AG08395 (cell line): ENCODE results near the gene P3H2.
A peak's percentile ranks its signal among the peaks of the same experiment; 100 is the strongest.

Experiments used
- DNase-seq: peaks from one replicate; pipeline ENCODE4 v3.0.0; 2012; ENCODE audit warnings: mixed read lengths, low spot score

Gene P3H2

DNA sequence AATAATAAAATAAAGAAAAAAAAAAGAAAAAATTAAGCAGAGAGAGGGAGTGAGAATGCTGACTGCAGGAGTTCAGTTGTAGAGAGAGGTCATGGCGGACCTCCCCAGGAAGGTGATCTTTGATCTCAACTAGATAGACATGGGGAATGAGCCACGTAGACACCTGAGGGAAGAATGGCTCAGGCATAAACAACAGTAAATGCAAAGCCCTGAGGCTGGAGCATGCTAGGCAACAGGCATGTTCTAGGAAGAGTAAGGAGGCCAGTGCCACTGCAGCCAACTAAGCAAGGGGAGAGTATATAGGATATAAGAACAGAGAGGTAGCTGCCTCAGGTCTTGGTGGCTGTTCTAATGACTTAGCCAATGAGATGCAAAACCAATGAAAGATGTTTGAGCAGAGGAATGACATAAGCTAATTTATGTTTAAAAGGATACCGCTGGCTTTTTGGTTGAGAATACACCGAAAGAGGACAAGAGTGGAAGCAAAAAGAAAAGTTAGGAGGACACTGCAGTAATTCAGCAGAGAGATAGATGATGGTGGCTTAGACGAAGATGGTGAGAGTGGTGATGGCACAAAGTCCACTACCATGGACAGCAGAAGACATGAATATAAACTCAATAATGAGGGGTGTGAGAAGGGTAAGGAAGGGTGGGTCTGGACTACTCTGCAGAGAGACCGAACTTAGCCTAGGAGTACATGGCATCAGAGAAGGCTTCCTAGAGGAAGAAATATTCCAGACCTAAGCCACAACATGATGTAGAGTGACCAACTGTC lies 174.6 kb downstream of the P3H2 start:
- no peak for DNase-seq

DNA sequence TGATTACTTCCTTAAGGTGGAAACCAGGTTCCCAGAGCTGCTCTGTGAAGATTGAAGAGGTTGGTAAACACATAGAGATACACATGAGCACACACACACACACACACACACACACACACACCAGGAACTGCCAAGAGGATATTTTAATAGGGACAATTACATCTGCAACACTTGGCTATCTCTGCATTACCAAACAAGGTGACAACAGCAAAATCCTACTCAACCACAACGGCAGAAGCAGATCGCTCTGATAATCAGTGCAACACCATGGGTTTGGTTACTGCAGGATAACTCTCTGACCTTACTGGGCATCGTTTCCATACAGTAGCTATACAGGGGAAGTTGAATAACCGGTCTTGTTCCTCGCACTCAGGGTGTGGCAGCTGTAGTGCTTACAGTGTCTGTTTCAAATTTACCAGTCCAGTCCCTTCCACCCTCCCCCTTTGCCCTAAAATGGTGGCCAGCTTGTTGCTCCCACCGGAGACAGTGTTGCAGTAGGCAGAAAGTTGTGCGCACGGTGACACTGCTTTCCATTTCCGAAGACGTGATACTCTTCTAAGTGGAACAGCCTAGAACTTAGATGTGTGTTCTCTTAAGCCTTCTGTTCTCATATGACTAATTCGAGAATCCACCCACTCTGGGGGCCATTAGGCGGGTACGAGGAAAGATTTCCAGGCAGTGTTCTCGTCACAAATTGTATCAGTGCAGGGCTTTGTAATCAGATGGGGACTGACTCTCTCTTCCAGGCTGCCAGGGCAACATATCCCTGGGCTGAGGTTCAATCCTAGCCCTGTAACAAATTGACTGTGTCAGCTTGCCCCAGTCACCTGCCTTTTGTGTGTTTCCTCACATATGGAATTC lies 176.2 kb downstream of the P3H2 start:
- no peak for DNase-seq

DNA sequence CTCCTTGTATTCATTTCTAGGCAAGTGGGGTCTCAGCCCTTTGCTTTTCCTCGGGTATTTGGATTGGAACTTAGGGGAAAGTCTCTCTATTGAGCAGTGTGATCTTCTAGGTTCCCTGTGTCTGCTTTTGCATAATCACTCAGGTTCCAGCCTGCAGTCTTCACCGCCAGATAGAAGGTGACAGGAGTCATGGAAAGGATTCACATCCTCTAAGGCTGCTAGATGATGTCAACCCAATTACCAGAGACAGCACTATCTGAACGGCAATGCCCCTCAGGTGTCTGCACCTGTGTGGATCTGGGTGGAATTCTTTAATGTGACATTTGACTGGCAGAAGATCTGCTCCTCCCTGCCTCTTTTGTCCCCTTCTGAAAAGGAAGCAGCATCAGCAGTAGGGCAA lies 177.7 kb downstream of the P3H2 start:
- no peak for DNase-seq

DNA sequence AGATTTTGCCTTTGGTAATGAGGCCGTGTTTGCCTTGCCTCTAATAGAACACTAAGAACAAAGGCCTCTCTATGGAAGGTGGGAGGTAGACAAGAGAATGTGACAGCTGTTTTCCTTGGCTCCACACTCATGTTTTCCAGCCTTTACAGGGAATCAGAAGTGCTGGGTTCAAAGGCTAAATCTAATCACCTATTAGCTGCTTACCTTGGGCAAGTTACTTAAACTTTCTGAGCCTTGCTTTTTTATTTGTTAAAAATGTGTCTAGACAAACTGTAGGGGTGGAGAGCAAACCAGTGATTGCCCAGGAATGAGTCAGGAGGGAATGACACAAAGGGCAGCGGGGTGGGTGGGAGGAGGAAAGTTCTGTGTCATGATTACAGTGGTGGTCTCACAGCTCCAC lies 179.0 kb downstream of the P3H2 start:
- peak; percentile 30 for DNase-seq

DNA sequence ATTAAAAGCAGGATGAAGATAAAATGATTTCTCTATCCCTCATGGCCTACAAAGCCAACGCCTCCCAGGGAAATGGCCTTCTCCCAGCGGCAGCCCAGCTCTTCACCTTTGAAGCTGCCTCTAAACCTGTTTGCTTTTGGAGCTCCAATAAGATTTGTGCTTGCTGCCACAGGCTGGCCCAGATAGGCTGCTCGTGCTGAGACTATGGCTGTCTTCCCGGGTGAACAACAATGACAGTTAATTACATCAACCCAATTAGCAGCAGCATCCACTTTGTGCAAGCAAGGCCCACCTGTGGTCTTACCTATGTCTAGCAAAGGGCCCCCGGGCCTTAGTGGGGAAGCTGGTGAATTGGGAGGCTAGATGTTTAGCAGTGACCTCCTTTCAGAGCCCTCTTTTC lies 179.6 kb downstream of the P3H2 start:
- DNase-seq: no peak

DNA sequence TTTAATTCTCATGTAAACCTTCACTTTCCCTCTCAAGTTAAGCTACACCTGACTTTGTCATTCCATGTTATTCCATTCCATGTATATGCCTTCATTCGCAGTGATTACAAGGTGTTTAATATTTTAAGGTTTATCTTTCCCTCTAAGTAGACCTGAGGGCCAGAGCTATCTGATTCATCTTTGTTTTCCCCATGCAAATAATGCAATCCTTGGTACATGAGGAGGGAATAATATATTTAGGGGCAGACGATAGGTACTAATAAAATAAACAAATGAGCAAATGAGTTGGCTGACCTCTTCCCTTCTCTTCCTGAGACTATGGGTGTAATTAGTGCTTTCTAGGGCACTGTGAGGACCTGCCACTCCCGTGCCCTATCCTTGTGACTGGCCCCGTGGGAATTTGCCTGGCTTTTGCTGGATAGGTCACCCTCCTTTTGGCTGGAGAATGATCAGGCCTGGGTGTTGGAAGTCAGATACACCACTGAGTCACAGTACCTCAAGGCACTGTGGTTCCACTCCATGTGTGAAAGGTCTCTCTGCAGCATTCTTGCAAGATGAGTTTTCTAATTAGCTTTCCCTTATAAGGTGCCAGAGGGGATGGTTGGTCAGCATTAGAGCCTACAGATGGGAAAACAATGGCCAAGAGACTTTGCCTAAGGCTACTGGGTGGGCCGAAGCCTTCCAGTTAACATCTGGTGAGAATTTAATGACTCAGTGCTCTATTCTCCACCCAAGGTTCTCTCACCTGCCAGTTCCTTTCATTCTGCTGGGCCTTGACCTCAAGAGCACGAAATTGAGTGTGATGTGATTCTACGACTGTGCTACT lies 183.2 kb downstream of the P3H2 start:
- peak; percentile 93 for DNase-seq

DNA sequence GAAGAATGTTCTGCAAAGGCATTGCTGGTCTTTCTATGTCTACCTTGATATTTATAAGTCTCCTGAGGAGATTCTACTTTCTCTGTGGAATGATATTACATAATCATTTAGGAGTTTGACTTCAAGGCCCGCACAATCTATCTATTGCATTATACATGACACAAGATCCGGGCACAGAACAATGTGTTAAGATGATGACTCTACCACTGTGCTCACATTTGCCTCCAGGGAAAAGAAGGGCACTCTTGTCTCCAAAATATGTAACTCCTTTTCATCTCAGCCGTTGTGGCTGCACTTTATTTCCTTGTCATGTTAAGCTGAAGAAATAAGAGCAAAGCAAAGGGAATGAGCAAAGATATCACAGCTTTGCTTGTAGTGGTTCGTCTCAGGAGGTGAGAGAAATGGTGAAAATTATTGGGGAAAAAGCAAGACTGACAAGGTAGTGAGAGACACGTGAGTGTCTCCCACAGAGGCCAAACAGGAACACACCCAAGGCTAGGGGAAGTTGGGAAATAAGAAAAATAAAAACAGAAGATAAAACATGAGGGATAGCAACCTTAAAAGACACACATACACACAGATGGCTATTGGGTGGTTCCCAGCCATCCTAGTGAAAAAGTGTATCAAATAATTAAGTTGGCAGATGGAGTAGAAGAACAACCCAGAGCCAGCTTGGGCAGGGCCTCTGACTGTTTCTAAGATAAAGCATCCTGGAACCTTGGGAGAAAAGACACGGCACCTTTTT lies 184.3 kb downstream of the P3H2 start:
- no peak for DNase-seq

DNA sequence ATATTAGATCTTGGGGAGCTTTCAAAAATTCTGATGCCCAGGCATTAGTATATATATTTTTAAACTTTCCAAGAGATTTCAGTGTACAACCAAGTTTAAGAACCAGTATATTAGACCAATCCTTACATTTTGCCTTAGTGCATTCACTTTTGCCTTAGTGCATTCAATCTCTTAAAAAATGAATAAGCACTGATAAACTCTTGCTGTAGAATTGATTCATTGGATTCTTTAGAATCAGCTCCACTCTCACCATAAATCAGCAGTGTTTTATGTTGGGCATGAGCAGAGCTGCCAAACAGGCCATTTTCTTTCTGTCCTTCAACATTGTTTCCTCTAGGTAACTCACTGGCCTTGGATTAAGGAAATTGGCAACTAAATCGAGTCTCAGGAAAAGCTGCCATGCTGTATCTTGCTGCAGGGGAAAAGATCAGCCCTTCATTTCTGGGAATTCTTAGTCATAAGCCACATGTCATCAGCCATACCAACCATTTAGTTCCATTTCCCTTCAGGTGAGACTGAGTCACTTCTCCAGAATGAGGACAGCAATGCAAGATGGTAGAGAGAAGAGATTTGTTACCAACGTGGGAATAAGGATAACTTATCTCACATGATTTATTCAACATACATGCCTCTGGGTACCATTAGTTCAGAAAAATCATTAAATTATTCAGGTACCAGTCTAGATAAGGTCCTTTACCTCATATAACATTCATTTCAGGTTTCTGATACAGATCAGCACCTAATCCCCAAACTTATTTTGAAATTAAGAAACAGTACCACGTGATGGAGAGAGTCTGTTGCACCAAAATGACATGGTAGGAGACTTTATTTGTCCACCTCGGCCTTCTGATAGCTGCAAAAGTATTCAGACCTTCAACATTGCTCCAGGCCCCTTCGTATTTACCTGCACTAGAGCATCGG lies 192.5 kb downstream of the P3H2 start:
- DNase-seq: no peak

DNA sequence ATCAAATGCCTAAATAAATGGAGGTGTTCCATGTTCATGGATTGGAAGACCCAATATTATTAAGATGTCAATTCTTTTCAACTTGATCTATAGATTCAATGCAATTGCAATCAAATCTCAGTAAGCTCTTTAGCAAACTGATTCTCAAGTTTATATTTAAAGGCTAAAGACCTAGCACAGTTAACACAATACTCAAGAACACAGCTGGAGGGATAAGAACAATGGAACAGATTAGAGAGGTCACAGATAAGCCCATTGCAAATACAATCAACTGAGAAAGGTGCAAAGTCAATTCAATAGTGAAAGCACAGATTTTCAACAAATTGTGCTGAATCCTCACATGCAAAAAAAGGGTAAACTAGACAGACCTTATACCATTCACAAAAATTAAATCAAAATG lies 198.9 kb downstream of the P3H2 start:
- no peak for DNase-seq

DNA sequence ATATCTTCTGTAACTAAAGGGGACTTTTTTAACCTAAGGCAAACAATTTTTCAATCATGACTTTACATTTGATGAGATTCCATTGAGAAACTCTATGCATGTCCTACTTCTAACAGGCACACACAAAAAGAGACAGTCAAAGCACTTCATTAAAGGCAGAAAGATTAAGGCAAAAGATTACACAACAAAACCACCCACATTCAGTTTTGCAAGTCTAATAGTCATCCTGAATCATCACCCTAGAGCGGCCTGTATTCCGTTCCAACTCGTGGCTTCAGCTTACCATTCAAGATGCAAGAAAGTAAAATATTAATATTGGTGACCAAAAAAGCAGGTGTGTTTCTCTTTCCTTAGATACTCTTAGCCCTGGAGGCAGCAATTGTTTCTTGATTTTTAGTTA lies 205.9 kb downstream of the P3H2 start:
- DNase-seq: peak; percentile 85

DNA sequence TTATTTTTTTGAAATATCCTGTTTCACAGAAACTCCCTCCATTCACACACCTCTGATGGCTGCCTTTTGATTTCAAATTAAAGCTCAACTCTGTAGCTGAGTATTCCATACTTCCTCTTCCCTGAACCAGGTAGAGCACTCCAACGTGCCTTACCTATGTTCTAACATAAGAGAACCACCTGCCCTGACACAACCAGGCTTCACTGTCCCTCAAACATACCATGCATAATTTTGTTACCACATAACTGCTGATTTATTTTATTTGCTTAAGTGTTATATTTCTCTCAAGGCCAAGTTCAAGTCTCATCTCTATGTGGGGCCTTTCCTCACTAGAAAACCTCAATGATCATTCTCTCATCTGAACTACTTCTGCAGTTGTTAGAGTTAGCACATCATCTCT lies 209.7 kb downstream of the P3H2 start:
- DNase-seq: no peak

DNA sequence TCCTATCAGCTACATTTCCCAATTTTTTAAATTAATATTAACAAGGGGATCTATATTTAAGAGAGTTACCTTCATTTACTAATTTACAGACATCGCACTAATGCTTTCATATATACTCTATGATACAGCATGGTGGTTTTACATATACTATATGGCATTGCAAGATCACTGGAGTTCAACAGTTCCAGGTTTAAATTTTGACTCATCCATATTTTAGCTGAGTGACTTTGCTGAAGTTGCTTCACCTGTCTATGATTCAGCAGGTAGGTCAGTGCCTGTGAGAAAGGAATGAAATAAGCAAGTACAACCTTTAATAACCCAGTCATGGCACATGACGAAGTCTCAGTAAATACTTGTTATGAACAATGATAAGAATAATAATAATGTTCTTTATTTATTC lies 211.1 kb downstream of the P3H2 start:
- DNase-seq: no peak

DNA sequence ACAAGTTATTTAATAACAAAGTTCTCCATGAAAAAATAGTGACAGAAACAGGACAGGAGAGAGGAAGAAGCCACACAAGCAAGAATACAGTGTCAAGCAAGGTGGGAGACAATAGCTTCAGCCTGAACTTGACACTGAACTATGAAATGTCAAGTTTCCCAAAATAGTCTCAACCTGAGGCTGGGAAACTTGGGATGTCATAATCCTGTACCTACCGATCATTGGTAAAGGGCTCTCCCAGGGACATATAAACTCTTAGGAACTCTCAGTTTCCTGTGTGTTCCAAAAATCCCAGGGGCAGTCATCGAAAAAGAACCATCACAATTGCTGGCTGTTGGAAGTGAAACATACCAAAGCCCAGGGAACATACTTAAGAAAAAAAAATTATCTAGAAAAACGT lies 211.6 kb downstream of the P3H2 start:
- DNase-seq: no peak

DNA sequence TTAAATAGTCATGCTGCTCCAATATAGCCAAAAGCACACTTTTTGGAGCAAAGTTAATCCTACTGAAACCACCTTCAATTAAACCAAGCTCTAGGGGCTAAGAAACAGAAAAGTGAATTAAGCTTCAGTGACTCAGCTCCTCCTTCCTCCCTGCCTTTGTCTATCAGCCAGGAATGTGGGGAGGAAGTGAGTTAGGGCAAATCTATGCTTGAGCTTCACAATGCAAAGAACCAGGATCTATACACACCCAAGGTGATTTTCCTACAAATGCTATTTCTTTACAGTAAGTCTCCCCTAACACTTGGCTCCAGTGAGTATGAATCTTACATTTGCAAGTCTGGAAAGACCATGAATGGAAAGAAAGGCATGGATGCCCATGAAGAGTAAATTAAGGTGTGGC lies 212.1 kb downstream of the P3H2 start:
- DNase-seq: peak; percentile 47

DNA sequence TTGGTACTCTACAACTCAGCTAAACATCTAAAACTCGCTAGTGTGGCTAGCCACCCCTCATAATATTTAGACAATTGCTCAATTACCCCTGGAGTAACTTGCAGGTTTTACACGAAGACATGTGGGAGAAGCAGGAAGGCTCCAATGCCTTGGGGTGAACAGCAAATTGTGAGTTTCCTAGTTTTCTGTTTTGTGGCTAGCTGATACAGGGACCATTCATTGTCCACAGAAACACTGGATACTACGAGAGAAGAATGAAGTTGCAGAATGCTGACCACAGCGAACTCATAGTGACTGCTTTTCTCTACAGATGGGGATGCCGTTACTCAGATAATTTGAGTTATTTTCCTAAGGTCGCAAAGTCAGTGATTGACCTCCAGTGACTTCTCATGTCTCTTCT lies 212.9 kb downstream of the P3H2 start:
- no peak for DNase-seq
